Activated naive CD4-positive, alpha-beta T cell treated with anti-CD3 and anti-CD28 coated beads for 36 hours (primary cell): ENCODE data around the gene CCDC40. TPM values are rescaled to one million over a fixed set of nuclear protein-coding genes. Genes with fewer than 3 reads are reported as not detected.

Experiments used
- CTCF ChIA-PET: fragments of 350-600 bp; sonication (Branson Sonifier 250); formaldehyde crosslinking; loops from one replicate; lab custom pipeline; 2021; ENCODE audit warnings: antibody characterized with exemption; lab: Charles Lee
- DNase-seq: peaks from one replicate; pipeline ENCODE4 v3.0.0-alpha.2; 2020
- H3K27ac Mint-ChIP-seq: one replicate; pipeline ENCODE4 v1.8.0; 2021; ENCODE audit warnings: mild to moderate bottlenecking, mixed read lengths
- H3K27me3 Mint-ChIP-seq: one replicate; pipeline ENCODE4 v1.8.0; 2021; ENCODE audit warnings: low read depth, mixed read lengths
- H3K36me3 Mint-ChIP-seq: one replicate; pipeline ENCODE4 v1.8.0; 2021; ENCODE audit warnings: low read depth, mixed read lengths
- H3K4me1 Mint-ChIP-seq: one replicate; pipeline ENCODE4 v1.8.0; 2021; ENCODE audit warnings: low read depth, mixed read lengths
- H3K4me3 Mint-ChIP-seq: one replicate; pipeline ENCODE4 v1.8.0; 2021; ENCODE audit warnings: mild to moderate bottlenecking, moderate library complexity, mixed read lengths
- H3K9me3 Mint-ChIP-seq: one replicate; pipeline ENCODE4 v1.8.0; 2021; ENCODE audit warnings: mixed read lengths
- intact Hi-C: fragments of 100-400 bp; cut with micrococcal nuclease; formaldehyde crosslinking; loops from one replicate; pipeline ENCODE4 v1.15.1; 2023
- total RNA-seq, 2 experiments: library from RNA; stranded (reverse); gene quantifications; one replicate each; pipeline ENCODE4 v1.2.3, GENCODE V29; 2021

CCDC40 gene
- total RNA-seq, 2 experiments from 2014 or later = 0.32 TPM; not detected in 1

- no peak overlapping the region for H3K4me3 Mint-ChIP-seq
- no peaks in the 10 kb centered on the region for H3K27me3 Mint-ChIP-seq
- H3K36me3 Mint-ChIP-seq = no peaks in the 10 kb centered on the region
- no peak for DNase-seq
- H3K4me1 Mint-ChIP-seq = peaks cover 16% of the 10 kb centered on the region
- CTCF ChIA-PET = interaction anchor here (0.9 kb wide), 1 partner anchor 40 kb away, joined by 3 read pairs; no protein-coding TSS in a partner anchor
- no peaks in the 10 kb centered on the region for H3K9me3 Mint-ChIP-seq
- intact Hi-C loops = no loop called here
- no peak overlapping the region for H3K27ac Mint-ChIP-seq
Measured at GRCh38 chr17:80105762-80106161, 69.3 kb downstream of the CCDC40 start.

- CTCF ChIA-PET = interaction anchor here (0.9 kb wide), 1 partner anchor 39 kb away, joined by 3 read pairs; no protein-coding TSS in a partner anchor
- H3K36me3 Mint-ChIP-seq = no peaks in the 10 kb centered on the region
- DNase-seq = no peak
- intact Hi-C loops = no loop called here
- no peaks in the 10 kb centered on the region for H3K9me3 Mint-ChIP-seq
- no peak overlapping the region for H3K4me3 Mint-ChIP-seq
- no peaks in the 10 kb centered on the region for H3K27me3 Mint-ChIP-seq
- no peak overlapping the region for H3K27ac Mint-ChIP-seq
- H3K4me1 Mint-ChIP-seq = peaks cover 14% of the 10 kb centered on the region
Measured at GRCh38 chr17:80106176-80106575, 69.7 kb downstream of the CCDC40 start.

DNA sequence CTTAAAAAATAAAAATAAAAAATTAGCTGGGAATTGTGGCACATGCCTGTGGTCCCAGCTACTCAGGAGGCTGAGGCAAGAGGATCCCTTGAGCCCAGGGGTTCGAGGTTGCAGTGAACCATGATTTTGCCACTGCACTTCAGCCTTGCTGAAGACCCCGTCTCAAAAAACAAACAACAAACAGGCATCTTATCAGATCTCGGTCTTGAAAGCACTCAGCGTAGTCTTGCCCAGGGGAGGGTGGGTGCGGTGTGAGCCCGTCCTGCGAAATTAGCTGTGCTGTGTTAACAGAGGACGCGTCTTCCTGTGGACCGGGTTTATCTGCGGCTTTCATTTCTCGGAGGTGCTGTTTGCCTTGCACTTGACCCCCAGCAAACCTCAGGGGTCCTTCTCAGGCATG, 70.3 kb downstream of the CCDC40 start:
- DNase-seq = no peak
- H3K4me1 Mint-ChIP-seq = peaks cover 14% of the 10 kb centered on the region
- H3K9me3 Mint-ChIP-seq = no peaks in the 10 kb centered on the region
- H3K27me3 Mint-ChIP-seq = no peaks in the 10 kb centered on the region
- intact Hi-C loops = no loop called here
- CTCF ChIA-PET = interaction anchor here (0.9 kb wide), 1 partner anchor 39 kb away, joined by 3 read pairs; no protein-coding TSS in a partner anchor
- H3K27ac Mint-ChIP-seq = no peak overlapping the region
- no peaks in the 10 kb centered on the region for H3K36me3 Mint-ChIP-seq
- H3K4me3 Mint-ChIP-seq = no peak overlapping the region

GRCh38 chr17:80107231-80108021, 71.0 kb downstream of the CCDC40 start:
- no peak for DNase-seq
- Mint-ChIP-seq H3K9me3 (no peaks in the 10 kb centered on the region), H3K4me1 (peaks cover 8% of the 10 kb centered on the region), H3K36me3 (no peaks in the 10 kb centered on the region), H3K27ac (no peak overlapping the region), H3K27me3 (no peaks in the 10 kb centered on the region), H3K4me3 (no peak overlapping the region)
- intact Hi-C loops = no loop called here
- CTCF ChIA-PET = no interaction called here

DNA sequence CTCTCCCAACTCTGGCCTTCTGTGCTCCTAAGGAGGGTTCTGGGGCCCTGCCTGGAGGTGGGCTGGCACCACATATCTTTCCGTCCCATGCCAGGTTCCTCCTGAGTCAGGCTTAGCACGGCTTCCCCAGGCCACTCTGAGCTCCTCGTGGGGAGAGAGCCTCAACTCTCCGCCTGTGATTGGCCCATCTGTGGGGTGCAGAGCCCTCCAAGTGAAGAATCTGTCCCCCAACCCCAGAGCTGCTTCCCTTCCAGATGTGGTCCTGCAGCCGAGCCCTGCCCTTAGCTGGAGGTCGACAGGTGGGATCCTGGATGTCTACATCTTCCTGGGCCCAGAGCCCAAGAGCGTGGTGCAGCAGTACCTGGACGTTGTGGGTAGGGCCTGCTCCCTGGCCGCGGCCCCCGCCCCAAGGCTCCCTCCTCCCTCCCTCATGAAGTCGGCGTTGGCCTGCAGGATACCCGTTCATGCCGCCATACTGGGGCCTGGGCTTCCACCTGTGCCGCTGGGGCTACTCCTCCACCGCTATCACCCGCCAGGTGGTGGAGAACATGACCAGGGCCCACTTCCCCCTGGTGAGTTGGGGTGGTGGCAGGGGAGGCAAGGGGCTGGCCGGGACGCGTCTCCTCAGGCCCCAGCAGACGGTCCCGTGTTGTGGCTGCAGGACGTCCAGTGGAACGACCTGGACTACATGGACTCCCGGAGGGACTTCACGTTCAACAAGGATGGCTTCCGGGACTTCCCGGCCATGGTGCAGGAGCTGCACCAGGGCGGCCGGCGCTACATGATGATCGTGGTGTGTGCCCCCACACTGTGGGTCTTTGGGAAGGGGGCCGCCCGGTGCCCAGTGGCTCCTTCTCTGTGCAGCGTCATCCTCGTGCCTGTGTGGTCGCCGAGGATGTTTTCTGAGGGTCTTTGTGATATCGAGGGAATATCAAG, 71.9 kb downstream of the CCDC40 start:
- CTCF ChIA-PET = no interaction called here
- Mint-ChIP-seq H3K27ac (no peak overlapping the region), H3K27me3 (no peaks in the 10 kb centered on the region), H3K4me1 (peaks cover 1% of the 10 kb centered on the region), H3K9me3 (no peaks in the 10 kb centered on the region), H3K4me3 (no peak overlapping the region), H3K36me3 (no peaks in the 10 kb centered on the region)
- intact Hi-C loops = no loop called here
- no peak for DNase-seq

- Mint-ChIP-seq H3K36me3 (no peaks in the 10 kb centered on the region), H3K9me3 (no peaks in the 10 kb centered on the region), H3K4me3 (no peak overlapping the region), H3K4me1 (no peaks in the 10 kb centered on the region), H3K27ac (no peak overlapping the region), H3K27me3 (no peaks in the 10 kb centered on the region)
- DNase-seq = no peak
- intact Hi-C loops = no loop called here
- CTCF ChIA-PET = no interaction called here
Measured at GRCh38 chr17:80109066-80109660, 72.7 kb downstream of the CCDC40 start.

- Mint-ChIP-seq H3K4me1 (no peaks in the 10 kb centered on the region), H3K9me3 (no peaks in the 10 kb centered on the region), H3K36me3 (no peaks in the 10 kb centered on the region), H3K27me3 (no peaks in the 10 kb centered on the region), H3K27ac (no peak overlapping the region), H3K4me3 (no peak overlapping the region)
- intact Hi-C loops = no loop called here
- CTCF ChIA-PET = interaction anchor here (1.4 kb wide), 1 partner anchor 8 kb away, joined by 3 read pairs; the partner anchor contains the start of gene GAA
- no peak for DNase-seq
Measured at GRCh38 chr17:80109713-80110446, 73.4 kb downstream of the CCDC40 start.

GRCh38 chr17:80110447-80110812, 74.0 kb downstream of the CCDC40 start:
- peaks cover 3% of the 10 kb centered on the region for H3K9me3 Mint-ChIP-seq
- H3K4me3 Mint-ChIP-seq = no peak overlapping the region
- H3K36me3 Mint-ChIP-seq = no peaks in the 10 kb centered on the region
- CTCF ChIA-PET = interaction anchor here (1.4 kb wide), 1 partner anchor 9 kb away, joined by 3 read pairs; the partner anchor contains the start of gene GAA
- no peaks in the 10 kb centered on the region for H3K27me3 Mint-ChIP-seq
- no peak for DNase-seq
- no peak overlapping the region for H3K27ac Mint-ChIP-seq
- intact Hi-C loops = no loop called here
- H3K4me1 Mint-ChIP-seq = peaks cover 3% of the 10 kb centered on the region

DNA sequence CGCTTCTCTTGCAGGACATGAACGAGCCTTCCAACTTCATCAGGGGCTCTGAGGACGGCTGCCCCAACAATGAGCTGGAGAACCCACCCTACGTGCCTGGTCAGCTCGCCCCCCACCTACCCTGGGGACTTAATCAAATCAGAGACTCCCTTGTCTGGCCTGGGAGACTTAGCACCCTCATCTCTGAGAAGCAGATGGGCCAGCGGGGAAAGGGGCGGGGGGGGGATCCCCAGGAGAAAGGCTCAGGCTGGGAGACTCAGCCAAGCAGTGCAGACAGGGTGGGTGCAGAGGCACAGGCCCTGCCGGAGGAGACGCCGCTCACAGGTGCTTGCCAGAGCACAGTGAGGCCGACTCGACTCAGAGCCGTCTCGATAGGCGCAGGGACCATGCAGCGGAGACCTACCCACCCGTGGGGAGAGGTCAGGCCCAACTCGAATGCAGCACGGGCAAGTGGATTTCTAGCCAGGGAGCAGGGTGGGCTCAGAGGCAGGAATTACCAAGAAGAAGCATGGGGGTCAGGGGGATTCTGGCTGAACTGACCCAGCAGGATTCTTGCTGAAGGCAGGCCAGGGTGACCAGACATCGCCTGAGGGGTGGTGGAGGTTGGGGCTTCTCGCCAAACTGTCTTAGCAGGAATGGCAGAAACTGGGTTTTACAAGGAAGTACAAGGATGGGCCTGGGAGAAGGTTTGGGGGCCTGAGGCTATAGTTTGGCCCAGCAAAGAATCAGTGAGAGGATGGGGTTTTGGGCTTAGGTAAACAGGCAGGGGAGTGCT, 74.7 kb downstream of the CCDC40 start:
- Mint-ChIP-seq H3K36me3 (no peaks in the 10 kb centered on the region), H3K9me3 (peaks cover 3% of the 10 kb centered on the region), H3K4me3 (no peak overlapping the region), H3K27ac (no peak overlapping the region), H3K4me1 (peaks cover 3% of the 10 kb centered on the region), H3K27me3 (no peaks in the 10 kb centered on the region)
- no peak for DNase-seq
- intact Hi-C loops = no loop called here
- CTCF ChIA-PET = interaction anchor here (1.4 kb wide), 1 partner anchor 10 kb away, joined by 3 read pairs; the partner anchor contains the start of gene GAA

GRCh38 chr17:80111702-80112470, 75.4 kb downstream of the CCDC40 start:
- Mint-ChIP-seq H3K27ac (no peak overlapping the region), H3K27me3 (no peaks in the 10 kb centered on the region), H3K9me3 (peaks cover 3% of the 10 kb centered on the region), H3K36me3 (no peaks in the 10 kb centered on the region), H3K4me1 (peaks cover 3% of the 10 kb centered on the region), H3K4me3 (no peak overlapping the region)
- CTCF ChIA-PET = interaction anchor here (0.6 kb wide), 1 partner anchor 10 kb away, joined by 3 read pairs; the partner anchor contains the start of gene GAA
- intact Hi-C loops = no loop called here
- DNase-seq = no peak
